Measurements from ENCODE around the gene GABBR2.

GABBR2 gene

DNA sequence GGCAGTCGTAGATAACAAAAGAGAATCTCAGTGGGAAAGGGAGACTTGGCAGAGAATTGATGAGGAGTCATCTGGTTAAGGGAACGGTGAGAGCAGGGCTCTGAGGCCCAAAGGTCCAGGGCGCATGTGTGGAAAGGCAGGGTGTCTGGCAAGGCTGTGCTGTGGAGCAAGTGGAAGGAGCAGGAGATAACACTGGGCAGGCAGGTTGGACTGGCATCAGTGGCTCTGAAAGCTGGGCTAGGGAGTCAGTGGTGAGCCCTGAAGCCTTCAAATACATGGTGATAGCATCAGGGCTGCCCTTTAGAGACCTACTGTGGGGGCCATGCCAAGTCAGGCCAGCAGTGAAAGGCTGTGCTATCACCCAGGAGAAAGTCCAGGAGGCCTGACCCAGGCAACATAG is 131.3 kb downstream of the GABBR2 start:
- no peak for TF ChIP-seq RAD21 (IDR thresholded peaks at IDR 0.05; ENCODE audit: low read depth)
- no peak for TF ChIP-seq YY1 (IDR thresholded peaks at IDR 0.05; ENCODE audit: low read depth)
- TF ChIP-seq EP300 (IDR thresholded peaks at IDR 0.05; ENCODE audit: borderline replicate concordance): no peak
- TF ChIP-seq, protein P1, sequence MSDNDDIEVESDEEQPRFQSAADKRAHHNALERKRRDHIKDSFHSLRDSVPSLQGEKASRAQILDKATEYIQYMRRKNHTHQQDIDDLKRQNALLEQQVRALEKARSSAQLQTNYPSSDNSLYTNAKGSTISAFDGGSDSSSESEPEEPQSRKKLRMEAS (IDR thresholded peaks at IDR 0.05): no peak
- no peak for TF ChIP-seq EGR1 (IDR thresholded peaks at IDR 0.05)
- TF ChIP-seq CEBPB (IDR thresholded peaks at IDR 0.05): no peak
- no peak for TF ChIP-seq ZBTB7A (IDR thresholded peaks at IDR 0.05; ENCODE audit: low read depth)
- no peak for TF ChIP-seq TEAD4 (IDR thresholded peaks at IDR 0.05)
- TF ChIP-seq FOXM1 (IDR thresholded peaks at IDR 0.05; ENCODE audit: borderline replicate concordance, low read depth): no peak

- TF ChIP-seq, protein P1 (IDR thresholded peaks at IDR 0.05): no peak
- no peak for TF ChIP-seq YY1 (IDR thresholded peaks at IDR 0.05; ENCODE audit: low read depth)
- TF ChIP-seq NFIC (IDR thresholded peaks at IDR 0.05): no peak
- no peak for TF ChIP-seq EGR1 (IDR thresholded peaks at IDR 0.05)
- TF ChIP-seq, protein P2, sequence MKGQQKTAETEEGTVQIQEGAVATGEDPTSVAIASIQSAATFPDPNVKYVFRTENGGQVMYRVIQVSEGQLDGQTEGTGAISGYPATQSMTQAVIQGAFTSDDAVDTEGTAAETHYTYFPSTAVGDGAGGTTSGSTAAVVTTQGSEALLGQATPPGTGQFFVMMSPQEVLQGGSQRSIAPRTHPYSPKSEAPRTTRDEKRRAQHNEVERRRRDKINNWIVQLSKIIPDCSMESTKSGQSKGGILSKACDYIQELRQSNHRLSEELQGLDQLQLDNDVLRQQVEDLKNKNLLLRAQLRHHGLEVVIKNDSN (IDR thresholded peaks at IDR 0.05): no peak
- no peak for TF ChIP-seq CEBPB (IDR thresholded peaks at IDR 0.05)
- TF ChIP-seq ZBTB7A (IDR thresholded peaks at IDR 0.05; ENCODE audit: low read depth): no peak
- no peak for TF ChIP-seq RAD21 (IDR thresholded peaks at IDR 0.05; ENCODE audit: low read depth)
- no peak for TF ChIP-seq FOXM1 (IDR thresholded peaks at IDR 0.05; ENCODE audit: borderline replicate concordance, low read depth)
- TF ChIP-seq TEAD4 (IDR thresholded peaks at IDR 0.05): no peak
- no peak for TF ChIP-seq CREB1 (IDR thresholded peaks at IDR 0.05; ENCODE audit: low read depth)
- no peak for TF ChIP-seq TCF12 (IDR thresholded peaks at IDR 0.05; ENCODE audit: low read depth)
- TF ChIP-seq, protein P3, sequence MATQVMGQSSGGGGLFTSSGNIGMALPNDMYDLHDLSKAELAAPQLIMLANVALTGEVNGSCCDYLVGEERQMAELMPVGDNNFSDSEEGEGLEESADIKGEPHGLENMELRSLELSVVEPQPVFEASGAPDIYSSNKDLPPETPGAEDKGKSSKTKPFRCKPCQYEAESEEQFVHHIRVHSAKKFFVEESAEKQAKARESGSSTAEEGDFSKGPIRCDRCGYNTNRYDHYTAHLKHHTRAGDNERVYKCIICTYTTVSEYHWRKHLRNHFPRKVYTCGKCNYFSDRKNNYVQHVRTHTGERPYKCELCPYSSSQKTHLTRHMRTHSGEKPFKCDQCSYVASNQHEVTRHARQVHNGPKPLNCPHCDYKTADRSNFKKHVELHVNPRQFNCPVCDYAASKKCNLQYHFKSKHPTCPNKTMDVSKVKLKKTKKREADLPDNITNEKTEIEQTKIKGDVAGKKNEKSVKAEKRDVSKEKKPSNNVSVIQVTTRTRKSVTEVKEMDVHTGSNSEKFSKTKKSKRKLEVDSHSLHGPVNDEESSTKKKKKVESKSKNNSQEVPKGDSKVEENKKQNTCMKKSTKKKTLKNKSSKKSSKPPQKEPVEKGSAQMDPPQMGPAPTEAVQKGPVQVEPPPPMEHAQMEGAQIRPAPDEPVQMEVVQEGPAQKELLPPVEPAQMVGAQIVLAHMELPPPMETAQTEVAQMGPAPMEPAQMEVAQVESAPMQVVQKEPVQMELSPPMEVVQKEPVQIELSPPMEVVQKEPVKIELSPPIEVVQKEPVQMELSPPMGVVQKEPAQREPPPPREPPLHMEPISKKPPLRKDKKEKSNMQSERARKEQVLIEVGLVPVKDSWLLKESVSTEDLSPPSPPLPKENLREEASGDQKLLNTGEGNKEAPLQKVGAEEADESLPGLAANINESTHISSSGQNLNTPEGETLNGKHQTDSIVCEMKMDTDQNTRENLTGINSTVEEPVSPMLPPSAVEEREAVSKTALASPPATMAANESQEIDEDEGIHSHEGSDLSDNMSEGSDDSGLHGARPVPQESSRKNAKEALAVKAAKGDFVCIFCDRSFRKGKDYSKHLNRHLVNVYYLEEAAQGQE (IDR thresholded peaks at IDR 0.05; ENCODE audit: low read depth): no peak
- TF ChIP-seq EP300 (IDR thresholded peaks at IDR 0.05; ENCODE audit: borderline replicate concordance): no peak
- TF ChIP-seq TAF1 (IDR thresholded peaks at IDR 0.05; ENCODE audit: low read depth): no peak
These were observed 131.9 kb downstream of the GABBR2 start for GRCh38 chr9:98576859-98577258.

- TF ChIP-seq ZBTB7A (IDR thresholded peaks at IDR 0.05; ENCODE audit: low read depth): no peak
- no peak for TF ChIP-seq EP300 (IDR thresholded peaks at IDR 0.05; ENCODE audit: borderline replicate concordance)
- no peak for TF ChIP-seq FOXM1 (IDR thresholded peaks at IDR 0.05; ENCODE audit: borderline replicate concordance, low read depth)
- no peak for TF ChIP-seq YY1 (IDR thresholded peaks at IDR 0.05; ENCODE audit: low read depth)
- TF ChIP-seq, protein P3 (IDR thresholded peaks at IDR 0.05; ENCODE audit: low read depth): no peak
- TF ChIP-seq, protein P2 (IDR thresholded peaks at IDR 0.05): no peak
- TF ChIP-seq, protein P1 (IDR thresholded peaks at IDR 0.05): no peak
These were observed 132.4 kb downstream of the GABBR2 start for GRCh38 chr9:98576354-98576753.

DNA sequence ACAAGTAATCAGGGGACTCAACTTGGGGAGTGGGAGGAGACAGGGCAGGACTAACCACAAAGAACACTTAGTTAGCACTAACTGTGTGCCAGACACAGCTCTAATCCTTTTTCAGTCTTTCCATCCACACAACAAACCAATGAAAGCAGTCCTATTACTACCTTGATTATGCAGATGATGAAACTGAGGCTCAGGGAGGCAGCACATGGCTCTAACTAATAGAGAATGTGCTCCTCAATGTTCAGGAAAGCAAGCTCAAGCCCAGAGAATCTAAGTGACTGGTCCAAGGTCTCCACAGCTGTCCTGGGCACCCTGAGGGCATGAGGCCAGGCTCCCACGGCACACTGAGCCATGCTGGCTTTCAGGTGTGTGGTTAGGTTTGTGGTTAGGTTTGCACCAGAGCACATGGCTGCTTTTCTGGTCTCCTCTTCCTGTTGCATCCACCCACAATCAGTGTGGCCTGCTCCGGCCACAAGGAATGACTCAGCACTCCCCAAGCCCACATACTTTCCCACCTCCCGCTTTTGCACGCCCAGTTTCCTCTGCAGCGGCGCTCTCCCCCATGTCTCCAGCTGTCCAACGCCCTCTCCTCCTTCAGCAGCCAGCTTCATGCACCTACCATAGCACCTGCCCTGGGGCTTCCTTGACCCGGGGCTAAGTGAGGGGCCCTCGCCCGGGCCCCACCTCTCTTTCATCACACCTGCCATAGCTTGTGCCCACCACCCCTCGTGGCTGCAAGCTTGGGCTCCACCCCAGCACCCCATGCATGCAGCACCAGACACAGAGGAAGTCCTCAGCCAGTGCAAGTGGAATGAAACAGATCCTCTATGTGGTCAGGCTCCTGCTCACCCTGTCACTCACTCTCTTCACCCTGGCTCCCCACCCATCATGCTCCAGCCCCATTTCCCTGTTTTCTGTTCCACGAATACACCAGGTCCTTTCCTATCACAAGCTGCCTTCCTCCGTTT is 133.1 kb downstream of the GABBR2 start:
- TF ChIP-seq TCF12 (IDR thresholded peaks at IDR 0.05; ENCODE audit: low read depth): no peak
- TF ChIP-seq, protein P3 (IDR thresholded peaks at IDR 0.05; ENCODE audit: low read depth): no peak
- no peak for TF ChIP-seq YY1 (IDR thresholded peaks at IDR 0.05; ENCODE audit: low read depth)
- TF ChIP-seq EGR1 (IDR thresholded peaks at IDR 0.05): no peak
- TF ChIP-seq TEAD4 (IDR thresholded peaks at IDR 0.05): no peak
- TF ChIP-seq FOXM1 (IDR thresholded peaks at IDR 0.05; ENCODE audit: borderline replicate concordance, low read depth): no peak
- TF ChIP-seq TAF1 (IDR thresholded peaks at IDR 0.05; ENCODE audit: low read depth): no peak
- TF ChIP-seq EP300 (IDR thresholded peaks at IDR 0.05; ENCODE audit: borderline replicate concordance): no peak
- TF ChIP-seq, protein P1 (IDR thresholded peaks at IDR 0.05): no peak
- no peak for TF ChIP-seq NFIC (IDR thresholded peaks at IDR 0.05)
- TF ChIP-seq, protein P2 (IDR thresholded peaks at IDR 0.05): no peak
